Stimulated activated CD8-positive, alpha-beta memory T cell treated with anti-CD3 and anti-CD28 coated beads, Interleukin-7, amount 100 ng/mL, for 1 hour (primary cell): ENCODE measurements around the gene PISD.
"Not testable (repeated sequence)": the region's sequence is repeated elsewhere in the genome, so short reads cannot be mapped to it uniquely, and the experiment has no call there.

ENCODE experiments used
- DNase-seq, 2 donors: peaks; one replicate each; pipeline ENCODE4 v3.0.0-alpha.2; 2020; ENCODE audit warnings: low read depth in 2 of 2

The PISD gene

DNA sequence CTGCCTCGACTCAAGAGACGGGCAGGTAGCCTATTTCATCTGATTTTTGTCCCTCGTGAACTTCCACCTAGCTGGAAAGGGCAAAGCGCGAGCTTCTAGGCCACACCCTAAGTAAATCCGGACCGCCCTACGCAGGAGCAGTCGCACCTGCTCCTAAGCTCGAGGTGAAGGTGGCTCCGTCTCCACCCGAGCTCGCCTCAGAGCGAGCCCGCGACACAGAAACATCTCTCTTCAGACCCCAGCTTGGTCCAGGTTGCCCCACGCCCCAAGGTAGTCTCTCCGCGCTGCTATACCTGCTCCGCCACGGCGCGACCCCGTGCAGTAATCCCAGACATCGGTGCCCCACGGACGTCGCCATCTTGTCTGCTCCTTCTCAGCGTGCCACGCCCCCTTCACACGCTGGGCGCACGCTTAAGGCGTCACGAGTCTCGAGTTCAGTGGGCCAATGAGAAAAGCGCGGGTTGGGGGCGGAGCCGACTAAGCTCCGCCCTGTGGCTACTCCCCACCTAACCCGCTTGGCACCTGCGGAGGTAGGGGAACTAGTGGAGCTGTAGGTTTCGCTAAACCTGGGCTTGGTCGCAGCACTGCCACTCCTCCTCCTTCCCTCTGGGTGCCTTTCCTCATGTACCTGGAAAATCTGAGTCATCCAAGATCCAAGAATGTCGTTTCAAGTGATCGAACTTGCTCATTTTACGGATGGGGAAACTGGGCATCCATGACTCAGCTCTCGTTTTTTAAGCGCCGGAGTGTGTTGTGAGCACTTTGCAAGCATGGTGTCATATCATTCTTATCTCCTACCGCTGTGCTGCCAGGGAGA lies at the start of gene PISD:
PISD (minus strand) TSS at position 365 of the 817 bp plus-strand sequence; CDS start at position 358, 7 bp downstream.
- DNase-seq = peak; percentile 93 to 94

DNA sequence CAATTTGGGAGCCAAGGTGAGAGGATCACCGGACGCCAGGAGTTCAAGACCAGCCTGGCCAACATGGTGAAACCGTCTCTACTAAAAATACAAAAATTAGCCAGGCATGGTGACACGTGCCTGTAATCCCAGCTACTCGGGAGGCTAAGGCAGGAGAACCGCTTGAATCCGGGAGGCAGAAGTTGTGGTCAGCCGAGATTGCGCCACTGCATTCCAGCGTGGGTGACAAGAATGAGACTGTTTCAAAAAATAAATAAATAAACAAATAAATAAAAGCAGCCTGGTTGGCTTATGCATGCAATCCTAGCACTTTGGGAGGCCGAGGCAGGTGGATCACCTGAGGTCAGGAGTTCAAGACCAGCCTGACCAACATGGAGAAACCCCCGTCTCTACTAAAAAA lies 49.2 kb upstream of the PISD start:
- DNase-seq = not testable (repeated sequence)

DNA sequence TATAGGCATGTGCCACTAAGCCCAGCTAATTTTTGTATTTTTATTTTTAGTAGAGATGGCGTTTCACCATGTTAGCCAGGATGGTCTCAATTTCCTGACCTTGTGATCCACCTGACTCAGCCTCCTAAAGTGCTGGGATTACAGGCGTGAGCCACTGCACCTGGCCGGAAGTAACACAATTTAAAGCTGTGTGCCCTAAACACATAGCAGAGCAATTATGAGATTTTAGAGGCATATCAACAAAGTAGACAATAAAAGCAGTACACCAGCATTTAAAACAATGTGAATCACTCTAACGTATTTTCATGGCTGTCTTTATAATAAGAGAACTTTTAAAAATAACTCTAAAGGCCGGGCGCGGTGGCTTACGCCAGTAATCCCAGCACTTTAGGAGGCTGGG lies 45.5 kb upstream of the PISD start:
- no peak for DNase-seq

DNA sequence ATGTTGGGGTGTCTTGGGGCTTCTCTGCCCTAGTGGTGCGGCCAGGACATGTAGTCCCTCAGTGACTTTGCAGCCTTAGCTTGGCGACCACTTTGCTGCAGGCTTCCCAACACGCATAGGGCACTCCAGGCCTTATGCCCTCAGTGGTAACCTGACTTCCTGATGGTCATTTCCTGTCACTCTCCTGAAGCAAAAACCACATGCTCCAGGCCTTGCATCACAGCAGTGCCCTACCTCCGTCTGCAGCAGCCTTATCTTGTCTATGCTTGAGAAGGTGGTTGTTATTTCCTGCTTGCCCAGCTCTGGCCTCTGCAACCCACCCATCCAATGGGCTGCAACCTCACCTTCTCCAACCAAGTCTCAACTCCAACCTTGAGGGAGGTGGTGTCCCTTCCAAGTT lies 33.4 kb upstream of the PISD start:
- DNase-seq = no peak

DNA sequence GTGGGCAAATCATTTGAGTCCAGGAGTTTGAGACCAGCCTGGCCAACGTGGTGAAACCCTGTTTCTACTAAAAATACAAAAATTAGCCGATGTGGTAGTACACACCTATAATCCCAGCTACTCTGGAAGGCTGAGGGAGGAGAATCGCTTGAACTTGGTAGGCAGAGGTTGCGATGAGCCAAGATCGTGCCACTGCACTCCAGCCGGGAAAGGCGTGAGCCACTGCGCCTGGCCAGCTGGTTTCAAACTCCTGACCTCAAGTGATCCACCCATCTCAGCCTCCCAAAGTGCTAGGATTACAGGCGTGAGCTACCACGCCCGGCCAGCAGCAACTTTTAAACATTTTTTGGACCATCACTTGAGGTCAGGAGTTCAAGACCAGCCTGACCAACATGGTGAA lies 32.0 kb upstream of the PISD start:
- DNase-seq = not testable (repeated sequence)

DNA sequence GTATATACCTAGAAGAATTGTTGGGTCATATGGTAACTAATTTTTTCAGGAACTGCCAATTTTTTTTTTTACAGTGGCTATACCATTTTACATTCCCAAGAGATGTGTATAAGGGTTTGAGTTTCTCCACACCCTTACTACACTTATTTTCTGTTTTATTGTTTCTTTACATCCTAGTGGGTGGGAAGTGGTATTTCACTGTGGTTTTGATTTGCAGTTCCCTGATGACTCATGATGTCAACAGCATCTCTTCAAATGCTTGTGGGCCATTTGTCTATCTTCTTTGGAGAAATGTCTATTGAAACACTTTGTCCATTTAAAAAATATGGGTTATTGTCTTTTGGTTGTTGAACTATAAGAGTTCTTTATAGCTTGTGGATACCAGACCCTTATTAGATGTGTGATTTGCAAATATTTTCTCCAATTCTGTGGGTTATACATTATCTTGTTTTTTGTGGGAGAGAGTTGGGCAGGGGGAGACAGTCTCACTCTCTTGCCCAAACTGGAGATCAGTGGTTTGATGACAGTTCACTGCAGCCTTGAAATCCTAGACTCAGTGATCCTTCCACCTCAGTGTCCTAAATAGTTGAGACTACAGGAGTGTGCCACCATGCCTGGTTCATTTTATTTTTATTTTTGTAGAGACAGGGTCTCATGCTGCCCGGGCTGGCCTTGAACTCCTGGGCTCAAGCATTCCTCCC lies 30.3 kb upstream of the PISD start:
- DNase-seq = no peak

DNA sequence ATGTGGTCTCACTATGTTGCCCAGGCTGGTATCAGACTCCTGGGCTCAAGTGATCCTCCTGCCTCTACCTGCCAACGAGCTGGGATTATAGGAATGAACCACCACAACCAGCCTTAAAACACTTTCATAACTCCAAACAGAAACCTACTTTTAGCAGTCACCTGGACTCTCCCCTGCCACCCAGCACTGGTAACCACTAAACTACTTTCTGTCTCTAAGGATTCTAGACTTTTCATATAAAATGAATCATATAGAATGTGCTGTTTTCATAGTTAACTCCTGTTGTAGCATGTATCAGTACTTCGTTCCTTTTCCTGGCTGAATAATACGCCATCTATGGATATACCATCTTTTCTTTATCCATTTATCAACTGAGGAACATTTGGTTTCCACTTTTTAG lies 29.4 kb upstream of the PISD start:
- DNase-seq = no peak

DNA sequence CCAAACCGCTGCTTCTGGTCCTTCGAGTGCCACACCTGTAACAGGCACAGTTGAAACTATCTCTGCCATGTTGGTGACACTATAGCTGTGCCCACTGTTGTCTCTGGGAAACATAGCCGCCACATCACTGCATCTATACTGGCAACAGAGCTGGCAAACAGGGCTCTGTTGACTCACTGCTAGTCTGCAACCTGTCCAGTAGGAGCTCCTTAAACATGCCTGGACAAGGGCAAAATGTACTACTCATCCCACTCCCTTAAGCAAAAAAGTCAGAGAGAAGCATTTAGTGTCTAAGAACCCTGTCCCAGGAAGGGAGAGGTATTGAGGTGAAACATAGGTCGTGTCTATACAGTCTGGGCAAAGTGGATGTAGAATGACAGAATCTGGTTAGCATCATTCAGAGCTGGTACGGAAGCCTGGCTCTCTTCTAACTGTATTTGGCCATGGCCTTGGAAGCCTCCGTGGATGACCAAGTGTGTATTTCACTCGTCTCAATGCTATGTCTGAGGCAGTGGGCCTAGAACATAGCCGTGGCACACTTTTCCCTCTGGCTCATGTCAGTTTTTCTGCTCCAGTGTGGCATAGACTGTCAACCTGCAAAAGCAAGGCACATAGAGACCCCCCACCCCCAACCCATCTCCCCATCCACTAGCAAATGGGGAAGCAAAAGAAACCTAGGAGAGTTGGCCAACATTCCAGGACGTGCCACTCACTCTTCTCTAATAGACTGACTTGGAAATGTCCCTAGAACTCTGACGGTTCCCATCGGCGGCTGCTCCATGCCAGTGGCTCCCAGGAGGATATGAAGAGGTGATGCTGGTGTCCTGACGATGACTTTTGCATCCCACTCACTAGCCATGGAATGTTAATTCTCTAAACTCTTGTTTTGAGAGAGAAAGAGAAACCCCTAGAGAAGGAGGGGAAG lies 21.4 kb upstream of the PISD start:
- DNase-seq = no peak

DNA sequence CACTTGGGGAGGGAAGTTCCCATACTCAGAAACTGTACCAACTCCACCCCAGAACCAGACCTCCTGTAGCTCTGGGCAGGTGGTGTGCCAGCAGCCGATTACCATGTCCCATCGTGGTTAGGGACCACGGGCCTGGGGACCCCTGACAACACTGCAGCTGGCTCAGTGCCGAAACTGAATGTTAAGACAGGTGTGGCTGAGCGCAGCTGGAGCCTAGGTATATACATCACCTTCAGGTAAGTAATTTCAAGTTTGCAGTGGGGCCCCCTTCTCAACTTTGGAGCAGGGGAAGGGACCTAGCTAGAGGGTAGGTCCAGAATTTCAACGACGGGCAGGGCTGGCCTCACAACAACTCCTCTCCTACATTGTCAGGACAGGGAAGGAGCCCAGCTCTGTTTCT lies 20.7 kb upstream of the PISD start:
- no peak for DNase-seq

DNA sequence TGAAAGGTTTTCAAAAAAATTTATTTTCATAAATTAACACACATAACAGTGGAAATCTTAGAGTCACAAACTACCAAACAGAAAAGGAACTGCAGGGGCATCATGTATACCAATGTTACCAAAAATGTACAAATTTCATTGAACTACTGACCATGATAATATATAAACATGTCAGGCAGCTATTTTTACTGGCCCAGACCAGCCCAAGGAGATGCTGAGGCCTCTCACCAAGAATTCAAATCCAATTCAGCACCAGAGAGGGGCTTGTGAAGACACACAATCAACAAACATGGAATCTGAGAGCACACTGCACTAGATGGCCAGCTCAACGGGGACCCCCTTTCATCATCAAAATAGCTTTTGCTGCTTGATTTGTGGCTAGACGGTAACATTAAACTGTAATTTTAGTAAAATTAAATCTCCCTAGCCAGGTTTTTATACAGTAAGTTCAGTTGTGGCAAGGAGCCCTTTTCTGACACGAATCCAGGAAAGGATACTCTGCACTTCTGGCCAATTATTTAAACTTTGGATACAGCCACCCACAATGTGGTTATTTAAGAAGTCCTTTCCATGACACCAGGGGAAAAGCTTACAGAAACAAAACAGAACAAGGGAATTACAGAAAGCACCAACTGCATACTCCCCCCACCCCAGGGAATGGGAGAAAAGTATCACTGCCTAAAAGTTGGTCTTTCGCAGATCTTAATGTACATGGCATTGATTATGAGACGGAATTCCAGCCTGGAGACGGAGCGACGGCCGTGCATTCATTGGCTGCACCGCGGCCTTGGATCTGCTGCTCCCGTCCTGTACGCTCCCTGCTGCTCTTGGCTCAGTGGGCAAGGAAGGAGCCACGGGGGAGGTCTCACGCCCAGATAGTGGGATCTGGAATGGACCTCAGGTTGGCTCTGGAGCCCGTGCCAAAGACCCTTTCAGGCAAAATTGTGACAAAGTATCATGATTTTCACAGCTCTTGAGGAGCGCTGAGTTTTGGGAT lies 19.6 kb upstream of the PISD start:
- no peak for DNase-seq

DNA sequence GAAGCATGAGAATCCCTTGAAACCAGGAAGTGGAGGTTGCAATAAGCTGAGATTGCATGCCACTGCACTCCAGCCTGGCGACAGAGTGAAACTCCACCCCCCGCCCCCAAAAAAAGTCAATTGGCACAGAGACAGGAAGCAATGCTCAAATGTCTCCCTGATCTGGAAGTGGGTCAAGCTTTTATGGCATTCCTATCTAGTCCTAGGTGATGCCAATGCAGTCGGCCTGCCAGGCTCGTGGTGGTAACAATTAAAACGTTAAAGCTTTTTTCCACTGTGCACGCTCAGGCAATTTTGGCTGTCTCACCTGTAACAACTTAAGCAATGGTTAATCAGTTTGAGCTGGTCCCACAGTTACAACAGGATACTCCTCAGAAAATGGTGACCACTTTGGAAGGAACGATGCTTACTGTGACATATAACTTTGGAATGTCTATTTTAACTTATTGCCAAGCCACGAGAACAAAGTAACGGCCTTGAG lies 18.9 kb upstream of the PISD start:
- DNase-seq = no peak

DNA sequence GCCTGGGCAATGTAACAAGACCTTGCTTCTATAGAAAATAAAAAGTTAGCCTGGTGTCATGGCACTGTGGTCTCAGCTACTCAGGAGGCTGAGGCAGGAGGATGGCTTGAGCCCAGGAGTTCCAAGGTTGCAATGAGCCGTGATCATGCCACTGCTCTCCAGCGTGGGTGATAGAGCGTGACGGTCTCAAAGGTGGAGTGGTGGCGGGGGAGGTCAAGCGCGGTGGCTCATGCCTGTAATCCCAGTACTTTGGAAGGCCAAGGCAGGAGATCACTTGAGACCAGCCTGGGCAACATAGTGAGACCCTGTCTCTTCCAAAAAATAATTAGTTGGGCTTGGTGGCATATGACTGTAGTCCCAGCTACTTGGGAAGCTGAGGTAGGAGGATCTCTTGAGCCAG lies 16.7 kb upstream of the PISD start:
- DNase-seq = no peak

DNA sequence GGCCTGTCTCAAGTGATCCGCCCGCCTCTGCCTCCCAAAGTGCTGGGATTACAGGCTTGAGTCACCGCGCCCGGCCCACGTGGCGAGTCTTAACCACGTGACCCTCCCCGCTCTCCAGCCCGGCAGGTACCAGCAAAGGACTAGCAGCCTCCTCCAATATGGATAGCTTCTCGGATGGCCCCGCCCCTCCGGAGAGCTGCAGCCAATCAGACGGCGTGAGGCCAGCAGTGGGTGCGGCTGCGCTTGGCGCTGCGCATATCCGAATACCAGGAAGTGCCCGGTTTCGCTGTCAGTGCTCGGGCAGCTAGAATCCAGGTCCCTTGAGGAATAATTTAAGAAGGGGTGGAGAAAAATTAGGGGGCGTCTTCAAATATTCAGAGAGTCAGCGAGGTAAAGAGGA lies 14.7 kb upstream of the PISD start:
- peak; percentile 77 to 78 for DNase-seq

DNA sequence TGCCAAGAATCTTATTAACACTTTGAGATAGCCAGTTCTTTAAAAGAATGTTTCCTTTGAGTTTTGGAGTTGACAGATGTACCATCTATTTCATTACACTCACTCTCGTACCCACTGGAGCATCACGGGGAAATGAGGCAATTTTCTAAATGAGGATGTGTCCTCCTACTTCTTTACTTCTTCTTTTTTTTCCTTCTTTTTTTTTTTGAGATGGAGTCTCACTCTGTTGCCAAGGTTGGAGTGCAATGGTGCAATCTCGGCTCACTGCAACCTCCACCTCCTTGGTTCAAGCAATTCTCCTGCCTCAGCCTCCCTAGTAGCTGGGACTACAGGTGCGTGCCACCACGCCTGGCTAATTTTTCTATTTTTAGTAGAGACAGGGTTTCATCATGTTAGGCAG lies 12.2 kb upstream of the PISD start:
- DNase-seq = not testable (repeated sequence)

DNA sequence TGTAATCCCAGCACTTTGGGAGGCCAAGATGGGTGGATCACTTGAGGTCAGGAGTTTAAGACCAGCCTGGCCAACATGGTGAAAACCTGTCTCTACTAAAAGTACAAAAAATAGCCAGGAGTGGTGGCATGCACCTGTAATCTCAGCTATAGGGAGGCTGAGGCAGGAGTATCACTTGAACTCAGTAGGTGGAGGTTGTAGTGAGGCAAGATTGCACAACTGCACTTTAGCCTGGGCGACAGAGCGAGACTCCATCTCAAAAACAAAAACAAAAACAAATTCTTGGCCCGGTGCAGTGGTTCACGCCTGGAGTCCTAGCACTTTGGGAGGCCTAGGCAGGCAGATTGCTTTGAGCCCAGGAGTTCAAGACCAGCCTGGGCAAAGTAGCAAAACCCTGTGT lies 6.8 kb upstream of the PISD start:
- not testable (repeated sequence) for DNase-seq

DNA sequence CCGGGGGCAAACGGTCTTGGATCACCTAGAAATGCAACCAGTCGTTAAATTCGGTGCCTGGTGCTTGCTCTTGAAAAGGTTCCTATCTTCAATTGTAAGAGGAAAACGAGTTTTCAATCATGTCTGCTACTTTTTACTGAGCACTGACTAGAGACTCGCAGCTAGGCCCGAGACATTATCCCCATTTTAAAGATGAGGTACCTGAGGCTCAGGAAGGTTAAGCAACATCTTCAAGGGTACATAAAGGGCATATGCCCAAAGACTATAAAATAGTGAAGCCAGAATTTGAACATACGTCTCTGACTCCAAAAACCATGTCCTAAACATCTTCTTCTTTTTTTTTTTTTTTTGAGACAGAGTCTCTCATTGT lies 638 bp upstream of the PISD start:
- no peak for DNase-seq

DNA sequence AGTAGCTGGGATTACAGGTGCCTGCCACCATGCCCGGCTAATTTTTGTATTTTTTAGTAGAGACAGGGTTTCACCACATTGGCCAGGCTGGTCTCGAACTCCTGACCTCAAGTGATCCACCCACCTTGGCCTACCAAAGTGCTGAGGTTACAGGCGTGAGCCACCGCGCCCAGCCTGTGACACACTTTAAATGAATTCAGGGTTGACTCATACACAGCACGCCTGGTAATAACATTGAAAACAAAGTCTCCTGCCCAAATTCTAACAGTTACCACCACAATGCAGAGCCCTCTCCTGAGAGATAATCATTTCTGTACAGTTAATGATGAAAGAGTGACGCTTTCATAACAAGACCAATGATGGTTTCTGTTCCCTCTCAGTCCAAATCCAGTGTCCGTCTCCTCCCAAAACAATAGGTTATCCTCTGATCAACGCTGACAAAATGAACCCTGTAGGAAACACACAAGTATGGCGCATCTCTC lies 1.1 kb downstream of the PISD start:
- DNase-seq = not testable (repeated sequence)

DNA sequence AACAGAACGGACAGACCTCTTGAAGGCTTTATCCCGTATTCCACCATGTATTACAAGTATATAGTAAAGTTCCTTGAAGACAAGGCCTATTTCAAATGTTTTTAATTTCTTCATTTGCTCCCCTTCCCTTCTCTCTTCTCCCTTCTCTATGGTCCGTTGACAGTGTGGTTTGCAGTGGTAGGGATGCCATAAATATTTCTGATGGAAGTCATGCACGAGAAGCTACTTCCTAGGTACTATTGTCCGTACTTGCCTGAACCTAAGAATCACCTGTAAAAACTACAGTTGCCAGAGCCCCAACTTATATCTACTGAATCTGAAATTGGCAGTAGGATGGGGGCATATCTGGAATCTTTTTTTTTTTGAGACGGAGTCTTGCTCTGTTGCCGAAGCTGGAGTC lies 2.8 kb downstream of the PISD start:
- DNase-seq = no peak

DNA sequence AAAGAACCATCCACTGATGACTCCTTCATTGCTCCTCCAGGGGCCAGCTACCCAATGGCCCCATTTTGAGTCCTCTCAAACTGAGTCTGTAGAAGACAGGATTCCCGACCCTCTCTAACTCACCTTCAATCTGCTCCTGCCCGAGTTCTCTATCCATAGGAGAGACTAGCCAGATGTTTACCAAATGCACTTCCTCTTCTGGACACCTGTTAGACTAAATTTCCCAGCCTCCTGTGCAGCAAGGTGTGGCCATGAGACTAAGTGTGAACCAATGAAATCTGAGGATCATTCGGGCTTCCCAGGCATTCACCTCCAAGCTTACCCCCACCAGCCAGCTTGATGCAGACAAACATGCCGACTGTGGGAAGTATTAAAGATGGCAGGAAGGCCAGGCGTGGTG lies 7.6 kb downstream of the PISD start:
- no peak for DNase-seq

DNA sequence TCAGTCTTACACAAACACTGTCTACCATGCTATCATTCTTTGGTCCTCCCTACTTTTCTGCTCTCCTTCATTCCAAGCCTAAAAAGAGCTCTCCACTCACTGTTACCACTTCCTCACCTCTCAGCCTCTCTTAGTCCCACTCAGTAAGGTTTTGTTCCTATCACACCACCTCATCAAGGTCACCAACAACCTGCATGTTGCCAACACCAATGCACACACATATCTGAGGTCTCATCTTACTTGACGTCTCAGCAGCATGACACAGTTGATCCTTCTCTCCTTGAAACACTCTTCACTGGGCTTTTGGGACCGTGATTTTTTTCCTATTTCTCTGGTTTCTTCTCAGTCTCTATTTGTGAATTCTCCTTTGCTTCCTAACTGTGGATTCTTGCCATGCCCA lies 8.1 kb downstream of the PISD start:
- no peak for DNase-seq
